HEK293T (cell line): ENCODE data around the gene KCNMB4.

Experiments
- ARNT ChIP-seq: fragments of 450-650 bp; IDR thresholded peaks from 2 replicates; pipeline ENCODE4 v1.6.1; 2017; ENCODE audit warnings: mild to moderate bottlenecking
- BHLHE40 ChIP-seq: fragments of 450-650 bp; IDR thresholded peaks from 2 replicates; pipeline ENCODE4 v1.6.1; 2016; ENCODE audit warnings: mild to moderate bottlenecking, moderate library complexity, borderline replicate concordance
- ELF4 ChIP-seq: fragments of 450-650 bp; IDR thresholded peaks from 2 replicates; pipeline ENCODE4 v1.6.1; 2017; ENCODE audit warnings: antibody characterized with exemption
- FOXM1 ChIP-seq: fragments of 450-650 bp; IDR thresholded peaks from 2 replicates; pipeline ENCODE4 v1.6.1; 2017; ENCODE audit warnings: mild to moderate bottlenecking, borderline replicate concordance
- HDGF ChIP-seq: fragments of 450-650 bp; IDR thresholded peaks from 2 replicates; pipeline ENCODE4 v1.6.1; 2017; ENCODE audit warnings: antibody characterized with exemption, borderline replicate concordance
- L3MBTL2 ChIP-seq: fragments of 450-650 bp; conservative IDR thresholded peaks from 2 replicates; pipeline ENCODE4 v1.6.1; 2016; ENCODE audit warnings: mild to moderate bottlenecking
- NFRKB ChIP-seq: fragments of 450-650 bp; IDR thresholded peaks from 2 replicates; pipeline ENCODE4 v1.6.1; 2016; ENCODE audit warnings: mild to moderate bottlenecking, moderate library complexity
- SP1 ChIP-seq: fragments of 450-650 bp; IDR thresholded peaks from 2 replicates; pipeline ENCODE4 v1.6.1; 2017
- SUZ12 ChIP-seq: fragments of 450-650 bp; IDR thresholded peaks from 2 replicates; pipeline ENCODE4 v1.6.1; 2016; ENCODE audit warnings: mild to moderate bottlenecking

DNA sequence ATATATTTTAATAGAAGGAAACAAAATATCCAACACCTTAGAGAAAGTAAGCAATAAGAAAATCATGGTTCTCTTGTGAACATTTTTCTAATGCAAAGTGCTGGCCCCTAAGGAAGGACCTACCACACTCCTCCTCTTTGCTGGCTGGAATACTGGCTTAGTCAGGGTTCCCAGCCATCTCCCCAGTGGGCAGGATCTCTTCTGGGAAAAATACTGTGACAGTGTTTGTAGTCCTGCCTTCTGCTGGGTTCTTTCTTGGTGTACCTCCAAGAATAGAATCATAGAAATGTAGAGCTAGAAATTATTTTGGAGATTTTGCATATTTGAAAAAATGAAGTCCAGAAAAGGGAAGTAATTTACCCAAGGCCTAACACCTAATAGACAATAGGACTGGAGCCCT lies 31.9 kb downstream of the KCNMB4 start:
- TF ChIP-seq HDGF (no peak), L3MBTL2 (no peak), BHLHE40 (no peak), FOXM1 (no peak), ELF4 (no peak), ARNT (no peak), SP1 (no peak), SUZ12 (no peak), NFRKB (no peak)
